NCI-H446 treated with DMSO at 0.1 percent for 48 hours (cell line): ENCODE measurements around the gene NAE1.
A peak's percentile ranks its signal among the peaks of the same experiment; 100 is the strongest.
"Not testable (repeated sequence)": the region's sequence is repeated elsewhere in the genome, so short reads cannot be mapped to it uniquely, and the experiment has no call there.

Experiments
- DNase-seq: peaks from one replicate; lab custom pipeline; 2025; lab: John Stamatoyannopoulos, UW

Gene NAE1

DNA sequence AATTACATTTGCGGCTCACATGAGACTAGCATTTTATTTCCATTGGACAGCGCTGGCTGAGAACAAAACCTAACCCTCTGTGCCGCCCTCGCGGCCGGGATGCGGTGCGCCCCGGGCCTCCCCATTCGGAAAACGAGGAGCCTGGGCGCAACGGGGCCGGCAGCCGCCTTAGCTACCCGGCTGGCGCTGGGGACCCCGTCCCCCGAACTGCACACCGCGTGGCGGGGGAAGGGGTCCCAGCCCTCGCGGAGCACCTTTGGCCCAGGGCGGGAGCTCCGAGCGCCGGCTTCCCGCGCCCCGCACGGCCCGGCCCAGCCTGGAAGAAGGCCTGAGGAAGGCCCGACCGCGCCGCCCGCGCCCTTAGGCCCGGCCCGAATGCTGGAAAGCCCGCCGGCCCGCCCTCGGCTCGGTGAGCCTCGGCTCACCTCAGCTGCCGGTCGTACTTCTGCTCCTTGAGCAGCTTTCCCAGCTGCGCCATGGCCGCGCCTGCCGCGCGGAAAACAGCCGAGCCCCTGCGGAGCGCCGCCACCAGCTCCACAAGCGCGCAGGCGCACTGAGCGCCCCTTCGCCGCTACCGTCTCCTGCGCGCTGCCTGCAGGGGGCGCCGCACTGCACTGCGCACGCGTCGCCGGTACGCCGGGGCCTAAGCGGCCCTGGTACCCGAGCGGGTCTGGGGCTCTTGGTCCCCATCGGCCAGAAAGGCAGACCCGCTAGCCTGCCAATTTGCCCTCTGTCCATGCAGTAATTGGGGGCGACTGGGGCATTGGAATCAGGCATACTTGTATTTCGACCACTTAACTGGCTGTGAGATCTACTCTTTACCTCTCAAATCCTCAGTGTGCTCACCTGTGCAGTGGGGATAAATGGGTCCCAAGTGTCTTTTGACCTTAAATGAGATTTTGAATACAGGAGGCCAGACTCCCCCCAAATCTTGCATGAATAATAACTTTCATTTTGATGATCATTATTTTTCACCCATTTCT, at the start of gene NAE1:
TSS of gene NAE1 (minus strand) at position 555 of the 983 bp plus-strand sequence. CDS start at position 478, 77 bp downstream.
- DNase-seq = peak; percentile 63

DNA sequence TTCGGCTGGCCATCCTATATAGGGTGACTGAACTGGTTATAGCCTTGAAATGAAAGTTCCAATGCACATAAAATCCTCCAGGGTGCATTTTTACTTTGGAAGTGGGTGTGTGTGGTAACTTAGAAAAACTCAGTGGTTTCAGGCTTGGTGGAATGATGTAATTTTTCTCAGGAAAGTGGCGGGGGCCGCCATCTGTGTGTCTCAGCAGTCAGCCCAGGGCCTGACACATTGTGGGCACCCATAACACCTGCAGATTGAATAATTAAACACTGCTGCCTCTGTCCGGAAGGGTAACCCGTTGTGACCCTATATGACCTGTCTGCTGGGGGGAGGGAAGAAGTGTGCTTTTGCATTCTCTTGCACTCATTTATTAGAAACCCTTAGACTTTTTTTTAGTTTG, 47.3 kb upstream of the NAE1 start:
- DNase-seq = no peak

DNA sequence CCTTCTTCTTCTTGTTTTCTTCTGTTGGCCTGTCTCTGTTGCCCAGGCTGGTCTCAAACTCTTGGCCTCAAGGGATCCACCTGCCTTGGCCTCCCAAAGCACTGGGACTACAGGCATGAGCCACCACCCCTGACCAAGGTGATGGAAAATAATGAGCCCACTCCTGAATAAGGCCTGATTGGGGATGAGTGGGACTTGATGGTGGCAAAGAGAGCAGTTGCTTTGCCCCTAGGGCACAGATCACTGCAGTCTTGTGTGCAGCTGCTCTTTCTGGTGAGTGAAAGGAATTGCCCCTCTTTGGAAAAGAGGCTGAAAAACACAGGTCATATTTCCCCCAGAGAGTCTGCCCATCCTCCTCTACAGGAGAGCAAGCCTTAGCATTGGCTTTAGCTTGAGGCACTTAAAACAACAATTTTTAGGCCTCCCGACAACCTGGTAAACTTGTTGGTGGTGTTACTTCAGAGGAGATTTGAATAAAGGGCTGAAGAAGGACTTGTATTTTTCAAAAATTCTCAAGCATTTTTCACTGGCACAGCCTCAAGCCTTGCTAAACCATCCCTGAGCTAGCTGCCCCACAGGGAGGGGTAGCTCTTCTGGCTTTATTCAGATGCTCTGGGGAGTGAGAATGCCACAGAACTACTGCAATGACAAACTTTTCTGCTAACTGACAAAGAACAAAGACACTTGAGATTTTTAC, 43.5 kb upstream of the NAE1 start:
- no peak for DNase-seq

DNA sequence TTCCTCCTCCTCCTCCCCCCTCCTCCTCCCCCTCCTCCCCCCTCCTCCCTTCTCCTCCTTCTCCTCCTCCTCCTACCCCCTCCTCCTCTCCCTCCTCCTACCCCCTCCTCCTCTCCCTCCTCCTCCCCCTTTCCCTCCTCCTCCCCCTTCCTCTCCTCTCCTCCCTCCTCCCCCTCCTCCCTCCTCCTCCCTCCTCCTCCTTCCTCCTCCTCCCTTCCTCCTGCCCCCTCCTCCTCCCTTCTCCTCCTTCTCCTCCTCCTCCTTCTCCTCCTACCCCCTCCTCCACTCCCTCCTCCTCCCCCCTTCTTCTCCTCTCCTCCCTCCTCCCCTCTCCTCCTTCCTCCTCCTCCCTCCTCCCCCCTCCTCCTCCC, 42.9 kb upstream of the NAE1 start:
- DNase-seq = no peak

- peak; percentile 35 for DNase-seq
These were observed 42.3 kb upstream of the NAE1 start for GRCh38 chr16:66872943-66873684.

GRCh38 chr16:66872559-66872942, 41.8 kb upstream of the NAE1 start:
- no peak for DNase-seq

- DNase-seq = no peak
These were observed 41.1 kb upstream of the NAE1 start for GRCh38 chr16:66871840-66872239.

DNA sequence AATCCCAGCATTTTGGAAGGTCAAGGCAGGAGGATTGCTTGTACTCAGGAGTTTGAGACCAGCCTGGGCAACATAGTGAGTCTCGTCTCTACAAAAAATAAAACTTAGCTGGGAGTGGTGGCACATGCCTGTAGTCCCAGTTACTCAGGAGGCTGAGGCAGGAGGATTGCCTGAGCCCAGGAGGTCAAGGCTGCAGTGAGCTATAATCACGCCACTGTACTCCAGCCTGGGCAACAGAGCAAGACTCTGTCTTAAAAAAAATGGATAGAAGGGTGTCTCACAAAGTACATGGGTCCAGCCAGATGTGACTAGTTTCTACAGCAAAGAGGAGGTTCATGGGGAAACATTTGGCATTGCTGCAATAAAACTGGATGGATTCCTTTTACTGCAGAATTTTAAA, 40.6 kb upstream of the NAE1 start:
- DNase-seq = not testable (repeated sequence)

GRCh38 chr16:66869424-66869823, 38.6 kb upstream of the NAE1 start:
- no peak for DNase-seq

DNA sequence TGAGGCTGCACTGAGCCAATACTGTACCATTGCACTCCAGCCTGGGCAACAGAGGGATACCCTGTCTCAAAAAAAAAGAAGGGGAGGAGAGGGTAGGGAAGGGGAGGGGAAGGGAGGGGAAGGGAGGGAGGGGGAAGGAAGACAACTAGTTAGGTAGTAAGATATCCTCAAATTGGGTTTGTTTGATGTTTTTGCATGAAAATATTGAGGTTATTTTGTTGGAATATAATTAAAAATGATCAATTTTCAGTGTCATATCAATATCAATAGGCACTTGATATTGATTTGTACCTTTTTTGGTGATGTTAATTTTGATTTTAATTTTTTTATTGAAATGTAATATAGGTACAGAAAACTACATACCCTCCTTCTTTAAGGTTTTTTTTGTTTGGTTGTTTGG, 32.9 kb upstream of the NAE1 start:
- DNase-seq = no peak

DNA sequence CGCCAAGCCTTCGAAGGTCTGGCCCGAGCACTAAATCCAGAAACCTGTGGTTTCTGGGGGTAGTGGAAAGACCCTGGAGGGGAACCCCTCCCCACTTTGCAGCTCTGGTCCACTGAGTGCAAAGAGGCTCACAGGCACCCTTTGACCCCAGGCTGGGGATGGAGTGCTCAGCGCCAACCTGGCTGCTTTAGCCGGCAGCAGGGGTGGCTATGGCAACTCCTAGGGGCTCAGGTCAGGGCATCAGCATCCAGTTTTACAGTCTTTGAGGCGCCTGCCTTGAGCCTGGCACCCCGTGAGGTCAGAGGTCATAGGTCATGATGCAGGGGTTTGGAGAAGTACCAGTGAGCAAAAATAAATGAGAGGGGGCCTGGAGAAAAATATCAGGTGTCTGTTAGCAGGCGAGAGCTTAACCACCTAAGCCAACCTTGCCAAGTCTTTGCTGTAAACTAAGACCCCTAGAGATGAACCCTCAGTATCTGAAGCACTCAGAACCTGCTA, 31.3 kb upstream of the NAE1 start:
- DNase-seq = no peak

GRCh38 chr16:66859397-66860068, 28.8 kb upstream of the NAE1 start:
- DNase-seq = no peak

GRCh38 chr16:66858740-66859396, 28.1 kb upstream of the NAE1 start:
- DNase-seq = peak; percentile 16

DNA sequence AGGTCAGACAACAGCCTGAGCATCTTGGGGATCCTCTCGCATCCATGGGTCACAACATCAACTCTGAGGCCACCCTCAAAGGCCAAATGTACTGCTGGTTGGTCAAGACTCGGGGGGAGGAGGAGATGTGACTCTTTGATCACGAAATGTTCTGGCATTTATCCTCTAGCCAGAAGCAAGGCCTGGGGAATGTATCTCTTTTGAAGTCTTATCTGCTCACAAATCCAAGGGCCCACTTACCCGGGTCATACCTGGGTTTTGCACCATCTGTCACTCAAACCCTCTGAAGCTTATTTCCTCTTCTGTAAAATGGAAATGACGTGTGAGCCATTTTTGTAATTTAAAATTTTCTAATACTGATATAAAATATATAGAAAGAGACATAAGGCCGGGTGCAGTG, 26.7 kb upstream of the NAE1 start:
- DNase-seq = no peak

GRCh38 chr16:66856801-66857200, 26.0 kb upstream of the NAE1 start:
- no peak for DNase-seq

GRCh38 chr16:66856184-66856730, 25.5 kb upstream of the NAE1 start:
- DNase-seq = no peak

DNA sequence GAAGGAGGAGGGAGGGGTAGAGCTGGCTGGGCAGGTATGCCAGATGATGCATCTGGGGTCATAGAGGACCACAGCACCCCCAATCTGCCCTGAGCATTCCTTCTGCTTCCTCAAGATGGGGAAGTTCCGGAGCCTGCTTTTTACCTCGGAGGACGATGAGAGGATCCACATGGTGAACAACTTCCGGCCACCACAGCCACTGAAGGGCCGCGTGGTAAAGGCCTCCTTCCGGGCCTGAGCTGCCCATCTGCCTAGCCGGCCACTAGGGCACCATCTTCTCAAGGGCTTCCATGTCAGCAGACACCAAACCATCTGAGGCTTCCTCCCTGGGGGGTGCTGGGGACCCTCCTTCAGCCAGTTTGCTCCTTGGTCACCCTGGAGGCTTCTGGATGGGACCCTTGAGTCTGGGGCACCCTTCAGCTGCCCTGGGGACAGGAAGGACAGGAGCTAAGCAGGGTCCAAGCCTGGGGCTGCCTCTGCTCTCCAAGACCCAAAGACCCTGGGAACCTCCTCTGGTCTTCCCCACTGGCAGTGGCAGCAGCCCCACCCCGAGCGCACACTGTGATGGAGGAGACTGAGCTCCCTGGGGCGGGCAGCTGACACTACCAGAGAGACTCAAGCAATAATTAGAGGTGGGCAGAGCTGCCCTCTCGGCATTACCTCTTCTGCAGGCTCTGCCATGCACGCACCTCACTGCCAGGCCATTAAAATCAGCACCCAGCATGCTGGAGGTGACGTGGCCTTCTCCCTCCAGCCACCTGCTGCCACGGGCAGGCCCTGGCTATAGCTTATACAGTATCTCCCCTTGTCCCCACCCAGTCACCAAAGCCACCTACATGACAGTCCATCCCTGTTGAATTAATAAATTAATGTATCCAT, 22.7 kb upstream of the NAE1 start:
- no peak for DNase-seq

- no peak for DNase-seq
These were observed 20.6 kb upstream of the NAE1 start for GRCh38 chr16:66851166-66851964.
